HCT116 (cell line): ENCODE data around the gene TRIM62.

ENCODE experiments used
- ZNF274 ChIP-seq: fragments of 200-500 bp; sonication (Bioruptor generic); IDR thresholded peaks from 2 replicates; pipeline ENCODE4 v1.6.1; 2014; ENCODE audit warnings: mild to moderate bottlenecking, low read depth, low read length, inconsistent platforms
- TF ChIP-seq, protein P1 (sequence below), 3 experiments: fragments of 200-600 bp in 1 of 3; sonication (generic) in 1 of 3; IDR thresholded peaks in 2 of 3; conservative IDR thresholded peaks in 1 of 3; 2 replicates each; pipeline ENCODE4 v1.5.1; 2012 to 2017; ENCODE audit warnings: low read depth in 2 of 3, low read length in 2 of 3, antibody characterized with exemption in 1 of 3, borderline replicate concordance in 1 of 3, control low read depth in 1 of 3, mild to moderate bottlenecking in 1 of 3, mixed read lengths in 1 of 3, mixed run types in 1 of 3, moderate library complexity in 1 of 3; ENCODE audit not compliant: insufficient read depth in 1 of 3

- TF ChIP-seq, protein P1, sequence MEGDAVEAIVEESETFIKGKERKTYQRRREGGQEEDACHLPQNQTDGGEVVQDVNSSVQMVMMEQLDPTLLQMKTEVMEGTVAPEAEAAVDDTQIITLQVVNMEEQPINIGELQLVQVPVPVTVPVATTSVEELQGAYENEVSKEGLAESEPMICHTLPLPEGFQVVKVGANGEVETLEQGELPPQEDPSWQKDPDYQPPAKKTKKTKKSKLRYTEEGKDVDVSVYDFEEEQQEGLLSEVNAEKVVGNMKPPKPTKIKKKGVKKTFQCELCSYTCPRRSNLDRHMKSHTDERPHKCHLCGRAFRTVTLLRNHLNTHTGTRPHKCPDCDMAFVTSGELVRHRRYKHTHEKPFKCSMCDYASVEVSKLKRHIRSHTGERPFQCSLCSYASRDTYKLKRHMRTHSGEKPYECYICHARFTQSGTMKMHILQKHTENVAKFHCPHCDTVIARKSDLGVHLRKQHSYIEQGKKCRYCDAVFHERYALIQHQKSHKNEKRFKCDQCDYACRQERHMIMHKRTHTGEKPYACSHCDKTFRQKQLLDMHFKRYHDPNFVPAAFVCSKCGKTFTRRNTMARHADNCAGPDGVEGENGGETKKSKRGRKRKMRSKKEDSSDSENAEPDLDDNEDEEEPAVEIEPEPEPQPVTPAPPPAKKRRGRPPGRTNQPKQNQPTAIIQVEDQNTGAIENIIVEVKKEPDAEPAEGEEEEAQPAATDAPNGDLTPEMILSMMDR (IDR thresholded peaks at IDR 0.05 in 2 of 3, conservative IDR thresholded peaks at IDR 0.05 in 1 of 3; ENCODE audit: borderline replicate concordance in 1 of 3, insufficient read depth in 1 of 3, low read depth in 2 of 3, low read length in 2 of 3): no peak
- TF ChIP-seq ZNF274: no peak
These were observed 38.1 kb downstream of the TRIM62 start for GRCh38 chr1:33143698-33144097.
